ENCODE results near the gene MAST1. TPM values are rescaled to one million over a fixed set of nuclear protein-coding genes. Genes with fewer than 3 reads are reported as not detected.

The MAST1 gene
- total RNA-seq, 4 donors from 2014 or later = 1.2 TPM; not detected in 3

GRCh38 chr19:12884202-12884601, 45.9 kb downstream of the MAST1 start:
- Histone ChIP-seq H3K27ac (no peak overlapping the region), H3K4me1 (peaks cover 0 to 9% of the 10 kb centered on the region in 2 donors), H3K9me3 (peaks cover 0 to 10% of the 10 kb centered on the region in 2 donors), H3K36me3 (no peaks in the 10 kb centered on the region), H3K27me3 (peaks cover 15 to 17% of the 10 kb centered on the region in 2 donors), H3K4me3 (no peak overlapping the region)
- no peak for DNase-seq
- TF ChIP-seq CTCF (IDR thresholded peaks at IDR 0.05) = no peak
- TF ChIP-seq POLR2A (IDR thresholded peaks at IDR 0.05) = no peak
- intact Hi-C loops (cut with DNase I; ENCODE audit: low total_unique reads) = no loop called here

- Histone ChIP-seq H3K9me3 (peaks cover 0 to 10% of the 10 kb centered on the region in 2 donors), H3K4me1 (peaks cover 0 to 9% of the 10 kb centered on the region in 2 donors), H3K36me3 (no peaks in the 10 kb centered on the region), H3K27me3 (peaks cover 15 to 17% of the 10 kb centered on the region in 2 donors), H3K27ac (no peak overlapping the region), H3K4me3 (no peak overlapping the region)
- intact Hi-C loops (cut with DNase I; ENCODE audit: low total_unique reads) = no loop called here
- no peak for DNase-seq
- TF ChIP-seq POLR2A (IDR thresholded peaks at IDR 0.05) (no peak), CTCF (IDR thresholded peaks at IDR 0.05) (no peak)
These were observed 46.3 kb downstream of the MAST1 start for GRCh38 chr19:12884627-12884925.

- peak overlapping the region in 1 of 2 donors; percentile 2 for H3K4me3 ChIP-seq
- no peak overlapping the region for H3K27ac ChIP-seq
- peaks cover 0 to 9% of the 10 kb centered on the region in 2 donors for H3K4me1 ChIP-seq
- H3K9me3 ChIP-seq = peaks cover 0 to 10% of the 10 kb centered on the region in 2 donors
- intact Hi-C loops (cut with DNase I; ENCODE audit: low total_unique reads) = no loop called here
- H3K36me3 ChIP-seq = no peaks in the 10 kb centered on the region
- no peak for DNase-seq
- peaks cover 15 to 17% of the 10 kb centered on the region in 2 donors for H3K27me3 ChIP-seq
- TF ChIP-seq CTCF (IDR thresholded peaks at IDR 0.05) (peak; percentile 13 to 40 (median 23)), POLR2A (IDR thresholded peaks at IDR 0.05) (peak in 1 of 2 donors; percentile 6)
These were observed 46.8 kb downstream of the MAST1 start for GRCh38 chr19:12884926-12885748.

GRCh38 chr19:12885749-12886650, 47.7 kb downstream of the MAST1 start:
- intact Hi-C loops (cut with DNase I; ENCODE audit: low total_unique reads) = no loop called here
- Histone ChIP-seq H3K27ac (no peak overlapping the region), H3K27me3 (peaks cover 15 to 17% of the 10 kb centered on the region in 2 donors), H3K4me1 (peaks cover 0 to 9% of the 10 kb centered on the region in 2 donors), H3K9me3 (peaks cover 0 to 10% of the 10 kb centered on the region in 2 donors), H3K4me3 (peak overlapping the region in 1 of 2 donors; percentile 2), H3K36me3 (no peaks in the 10 kb centered on the region)
- DNase-seq = no peak
- TF ChIP-seq POLR2A (IDR thresholded peaks at IDR 0.05) = no peak
- TF ChIP-seq CTCF (IDR thresholded peaks at IDR 0.05) = no peak

- Histone ChIP-seq H3K9me3 (peaks cover 0 to 10% of the 10 kb centered on the region in 2 donors), H3K4me1 (peaks cover 0 to 11% of the 10 kb centered on the region in 2 donors), H3K4me3 (no peak overlapping the region), H3K27ac (no peak overlapping the region), H3K36me3 (no peaks in the 10 kb centered on the region), H3K27me3 (peaks cover 15 to 17% of the 10 kb centered on the region in 2 donors)
- no peak for DNase-seq
- intact Hi-C loops (cut with DNase I; ENCODE audit: low total_unique reads) = no loop called here
- no peak for TF ChIP-seq CTCF (IDR thresholded peaks at IDR 0.05)
- TF ChIP-seq POLR2A (IDR thresholded peaks at IDR 0.05) = no peak
These were observed 48.3 kb downstream of the MAST1 start for GRCh38 chr19:12886651-12886968.
